ENCODE data around the gene FAM170B. TPM values are rescaled to one million over a fixed set of nuclear protein-coding genes. Genes with fewer than 3 reads are reported as not detected.

The FAM170B gene
- total and polyA plus RNA-seq, 2 donors (not counting 3 experiments of a cell fraction or from before 2014, with no cell fraction given): not detected

DNA sequence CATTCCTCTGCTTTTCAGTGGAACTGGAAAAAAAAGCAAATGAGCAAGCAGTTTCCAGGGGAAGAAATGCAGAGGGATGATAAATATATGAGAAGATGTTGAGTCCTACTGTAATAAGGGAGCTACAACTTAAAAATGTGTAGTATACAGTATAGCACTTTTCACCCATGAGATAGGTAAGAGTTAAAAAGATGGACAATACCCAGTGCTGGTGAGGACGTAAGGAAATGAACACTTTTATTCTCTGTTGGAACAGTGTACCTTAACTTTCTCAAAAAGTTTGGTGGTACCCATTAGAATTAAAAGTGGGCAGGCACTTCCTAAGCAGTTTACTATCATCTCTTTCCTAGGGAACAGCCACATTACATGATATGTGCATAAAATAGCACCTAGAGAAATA, 2.7 kb upstream of the FAM170B start:
- dilution Hi-C loops (cut with MboI; ENCODE audit: extremely low pct_ligation_motif_present, low sequenced_read_pairs) (no loop called here), intact Hi-C loops (cut with micrococcal nuclease) (no loop called here)
- H3K27ac ChIP-seq (ENCODE audit: insufficient read depth, low read depth, low read length): no peak overlapping the region
- DNase-seq (ENCODE audit: low read depth, low spot score) (no peak), FAIRE-seq (no peak)
- H2AFZ ChIP-seq (ENCODE audit: low read depth, low read length): no peak overlapping the region
- H3K4me3 ChIP-seq (replicated peaks in 1 of 3; ENCODE audit: insufficient read depth in 1 of 3, low read depth in 1 of 3, low read length in 3 of 3): no peak overlapping the region
- no peaks in the 10 kb centered on the region for H3K9me3 ChIP-seq (replicated peaks; ENCODE audit: control insufficient read depth, insufficient read depth, low read length)
- H3K9me1 ChIP-seq (replicated peaks; ENCODE audit: control insufficient read depth, extremely low read depth, insufficient read depth, low read length): no peaks in the 10 kb centered on the region
- H3K9ac ChIP-seq (replicated peaks; ENCODE audit: extremely low read depth, insufficient read depth, low read length): no peak overlapping the region
- no peak overlapping the region for H3K4me2 ChIP-seq (ENCODE audit: insufficient read depth, low read length)
- POLR2A ChIA-PET: no interaction called here
- no TSS peak for BruUV-seq (replicated peaks)
- H3K4me1 ChIP-seq (ENCODE audit: control insufficient read depth, extremely low read depth, insufficient read depth, low read length): no peaks in the 10 kb centered on the region
- H3K27me3 ChIP-seq (ENCODE audit: control insufficient read depth in 2 of 2, insufficient read depth in 2 of 2, low read length in 2 of 2): peaks cover 0 to 8% of the 10 kb centered on the region in 2 experiments
- no peak for TF ChIP-seq GATA2 (IDR thresholded peaks at IDR 0.05; ENCODE audit: insufficient read depth, insufficient read length, low read depth, low read length)
- no peak for TF ChIP-seq MYC (IDR thresholded peaks at IDR 0.05; ENCODE audit: low read depth, low read length)
- TF ChIP-seq CTCF (IDR thresholded peaks at IDR 0.05; ENCODE audit: extremely low read depth in 1 of 2, insufficient read depth in 1 of 2, low read depth in 1 of 2, low read length in 2 of 2): no peak
- no peak for TF ChIP-seq JUN (IDR thresholded peaks at IDR 0.05; ENCODE audit: borderline replicate concordance, insufficient read depth, insufficient read length, low read depth)
- no peak for TF ChIP-seq FOS (IDR thresholded peaks at IDR 0.05; ENCODE audit: borderline replicate concordance, insufficient read depth, low read length)
- no peak for TF ChIP-seq EZH2 (IDR thresholded peaks at IDR 0.05; ENCODE audit: borderline replicate concordance, low read depth, low read length, severe bottlenecking)
- TF ChIP-seq POLR2A (IDR thresholded peaks at IDR 0.05; ENCODE audit: low read depth, low read length): no peak
- TF ChIP-seq MAX (IDR thresholded peaks at IDR 0.05; ENCODE audit: insufficient read depth, insufficient read length): no peak
- TF ChIP-seq POLR2AphosphoS5 (IDR thresholded peaks at IDR 0.05; ENCODE audit: insufficient read depth, low read depth, low read length): no peak
- H3K36me3 ChIP-seq (ENCODE audit: control insufficient read depth in 2 of 2, extremely low read depth in 1 of 2, insufficient read depth in 2 of 2, low read length in 2 of 2): no peaks in the 10 kb centered on the region
- H3K79me2 ChIP-seq (ENCODE audit: control insufficient read depth, insufficient read depth, low read length): no peaks in the 10 kb centered on the region
- no peaks in the 10 kb centered on the region for H4K20me1 ChIP-seq (replicated peaks; ENCODE audit: control insufficient read depth, extremely low read depth, insufficient read depth, low read length)
- CTCF ChIA-PET: no interaction called here

Measured in endothelial cell of umbilical vein (primary cell).